GM19328 (cell line): ENCODE results near the gene NOBOX.
A peak's percentile ranks its signal among the peaks of the same experiment; 100 is the strongest.
"Not testable (repeated sequence)": the region's sequence is repeated elsewhere in the genome, so short reads cannot be mapped to it uniquely, and the experiment has no call there.

ENCODE experiments used
- ATAC-seq: cut with Tn5 transposase; IDR thresholded peaks from one replicate; pipeline ENCODE4 v1.9.1; 2021; ENCODE audit warnings: mild to moderate bottlenecking, moderate library complexity; ENCODE audit not compliant: unreplicated experiment

Gene NOBOX

GRCh38 chr7:144403649-144404061 lies at the start of gene NOBOX:
Gene NOBOX (minus strand): TSS chr7:144403693.
- ATAC-seq, result no peak

DNA sequence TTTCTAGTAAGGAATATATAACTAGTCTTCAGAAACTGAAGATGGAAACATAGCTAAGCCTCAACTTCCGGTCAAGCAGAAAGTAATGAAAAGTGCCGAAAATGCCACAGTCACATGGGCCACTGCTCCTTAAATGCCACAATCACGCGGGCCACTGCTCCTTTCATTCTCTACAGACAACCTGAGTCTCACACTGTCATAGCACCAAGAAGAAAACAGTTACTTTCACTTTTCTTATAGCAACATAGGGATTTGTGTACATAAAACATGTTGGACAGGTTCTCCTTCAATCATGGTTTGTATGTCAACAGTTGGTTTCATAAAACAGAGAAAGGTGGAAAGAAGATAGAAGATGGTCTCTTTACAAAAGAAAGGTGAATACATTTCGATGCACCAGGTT lies 48.6 kb upstream of the NOBOX start:
- no peak for ATAC-seq

DNA sequence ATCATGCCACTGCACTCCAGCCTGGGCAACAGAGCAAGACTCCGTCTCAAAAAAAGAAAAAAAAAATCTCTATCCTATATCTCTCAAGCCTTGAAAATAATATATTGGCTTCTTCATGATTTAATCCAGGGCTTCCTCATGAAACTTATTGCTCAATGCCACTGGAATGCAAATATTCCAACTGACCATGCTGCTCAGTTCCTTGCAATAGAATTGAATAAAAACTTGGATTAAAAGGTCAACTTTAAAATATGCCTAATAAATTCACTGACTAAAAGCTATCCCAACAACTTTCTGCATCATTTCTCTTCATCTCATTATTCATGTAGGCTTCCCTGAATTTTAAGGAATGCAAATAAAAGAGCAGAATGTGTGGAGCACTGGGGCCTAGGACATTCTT lies 42.1 kb upstream of the NOBOX start:
- ATAC-seq, result no peak

DNA sequence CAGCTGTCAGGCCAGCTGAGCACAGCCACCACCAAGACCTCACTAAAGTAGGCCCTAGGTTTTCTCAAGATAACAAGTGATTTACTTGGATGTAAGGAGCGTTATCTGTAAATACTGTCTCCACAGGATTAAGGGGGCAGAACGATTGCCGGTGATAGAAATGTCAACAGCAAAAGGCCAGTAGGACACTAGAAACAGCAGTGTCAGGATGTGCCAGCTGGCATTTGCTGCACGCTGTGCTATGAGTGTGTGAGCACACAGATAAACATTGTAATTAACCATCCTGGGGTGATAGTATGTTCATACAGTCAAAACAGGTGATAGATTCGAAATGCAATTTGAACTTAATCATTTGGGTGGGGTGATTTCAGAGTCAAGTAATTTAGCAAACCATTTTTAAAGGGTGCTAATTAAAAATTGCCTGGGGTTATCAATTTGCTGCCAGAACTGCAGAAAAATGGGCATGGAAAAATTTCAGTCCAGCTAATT lies 36.3 kb upstream of the NOBOX start:
- ATAC-seq, result no peak

- ATAC-seq, result no peak
Observed at GRCh38 chr7:144438759-144439158, 35.3 kb upstream of the NOBOX start.

- peak; percentile 60 for ATAC-seq
Observed at GRCh38 chr7:144437370-144438191, 34.1 kb upstream of the NOBOX start.

- no peak for ATAC-seq
Observed at GRCh38 chr7:144436500-144436899, 33.0 kb upstream of the NOBOX start.

DNA sequence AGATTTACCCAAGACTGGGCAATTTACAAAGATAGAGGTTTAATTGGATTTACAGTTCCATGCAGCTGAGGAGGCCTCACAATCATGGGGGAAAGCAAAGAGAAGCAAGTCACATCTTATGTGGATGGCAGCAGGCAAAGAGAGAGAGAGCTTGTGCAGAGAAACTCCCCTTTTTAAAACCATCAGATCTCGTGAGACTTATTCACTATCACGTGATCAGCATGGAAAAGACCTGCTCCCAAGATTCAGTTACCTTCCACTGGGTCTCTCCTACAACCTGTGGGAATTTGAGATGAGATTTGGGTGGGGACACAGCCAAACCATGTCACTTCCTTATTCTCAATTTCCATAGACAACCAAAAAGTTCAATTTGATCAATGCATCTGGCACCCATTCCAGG lies 24.9 kb upstream of the NOBOX start:
- ATAC-seq, result no peak

DNA sequence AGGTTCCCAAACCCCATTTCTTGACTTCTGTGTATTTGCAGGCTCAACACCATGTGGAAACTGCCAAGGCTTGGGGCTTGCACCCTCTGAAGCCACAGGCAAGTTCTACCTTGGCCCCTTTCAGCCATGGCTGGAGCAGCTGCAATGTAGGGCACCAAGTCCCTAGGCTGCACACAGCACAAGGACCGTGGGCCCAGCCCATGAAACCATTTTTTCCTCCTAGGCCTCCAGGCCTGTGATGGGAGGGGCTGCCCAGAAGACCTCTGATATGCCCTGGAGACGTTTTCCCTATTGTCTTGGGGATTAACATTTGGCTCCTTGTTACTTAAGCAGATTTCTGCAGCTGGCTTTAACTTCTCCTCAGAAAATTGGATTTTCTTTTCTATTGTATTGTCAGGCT lies 24.0 kb upstream of the NOBOX start:
- not testable (repeated sequence) for ATAC-seq

DNA sequence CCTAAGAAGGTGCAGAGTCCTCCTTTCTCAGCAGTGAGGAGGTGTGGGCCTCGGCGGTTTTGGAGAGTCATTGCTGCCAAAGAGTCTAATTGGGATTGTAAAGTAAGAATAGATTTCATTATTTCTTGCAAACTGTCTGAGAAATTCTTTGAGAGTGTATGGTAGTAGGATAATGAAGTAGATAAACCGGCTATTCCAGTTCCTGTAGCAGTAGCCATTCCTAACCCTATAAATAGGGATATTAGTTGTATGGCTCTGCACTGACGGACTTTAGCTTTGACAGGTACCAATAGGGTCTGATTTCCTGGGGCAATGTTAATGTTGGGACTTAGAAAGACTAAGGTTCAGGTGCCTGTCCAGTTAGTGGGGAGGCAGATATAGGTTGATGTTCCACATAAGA lies 15.4 kb upstream of the NOBOX start:
- ATAC-seq, result not testable (repeated sequence)

DNA sequence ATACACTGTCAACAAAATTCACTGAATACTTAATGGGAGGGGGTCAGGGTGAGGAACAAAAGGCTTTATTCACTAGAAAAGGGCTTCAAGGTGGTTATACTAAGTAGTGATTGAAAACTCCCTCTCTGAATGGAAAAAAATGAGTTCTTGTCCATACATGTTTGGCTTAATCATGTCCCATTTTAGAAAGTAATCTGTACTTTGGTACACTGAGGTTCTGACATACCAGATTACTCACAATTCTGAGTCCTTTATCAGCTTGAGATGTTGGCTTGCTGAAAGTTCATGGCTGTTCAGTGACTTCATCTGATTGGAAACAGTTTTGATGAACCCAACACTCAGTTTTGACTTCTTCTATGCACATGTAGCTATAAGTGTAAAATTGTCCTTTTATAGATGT lies 12.8 kb upstream of the NOBOX start:
- ATAC-seq, result no peak

DNA sequence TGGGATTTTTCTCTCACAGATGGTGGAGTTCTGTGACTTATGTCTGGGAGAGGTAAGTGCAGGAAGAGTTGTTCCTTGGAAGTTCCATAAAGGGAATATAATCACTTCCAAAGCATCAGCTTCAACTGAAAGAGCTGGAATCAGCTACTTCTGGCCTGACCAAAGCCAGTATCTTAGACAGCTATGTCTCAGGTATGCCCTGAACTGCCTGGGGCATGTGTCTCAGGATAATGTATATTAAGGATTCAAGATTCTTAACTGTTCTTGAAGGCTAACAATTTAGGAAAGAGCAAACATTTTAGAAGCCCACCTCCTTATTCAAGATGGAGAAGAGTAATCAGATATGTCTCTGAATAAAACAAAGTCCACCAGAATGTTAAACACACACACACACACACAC lies 12.4 kb upstream of the NOBOX start:
- no peak for ATAC-seq

DNA sequence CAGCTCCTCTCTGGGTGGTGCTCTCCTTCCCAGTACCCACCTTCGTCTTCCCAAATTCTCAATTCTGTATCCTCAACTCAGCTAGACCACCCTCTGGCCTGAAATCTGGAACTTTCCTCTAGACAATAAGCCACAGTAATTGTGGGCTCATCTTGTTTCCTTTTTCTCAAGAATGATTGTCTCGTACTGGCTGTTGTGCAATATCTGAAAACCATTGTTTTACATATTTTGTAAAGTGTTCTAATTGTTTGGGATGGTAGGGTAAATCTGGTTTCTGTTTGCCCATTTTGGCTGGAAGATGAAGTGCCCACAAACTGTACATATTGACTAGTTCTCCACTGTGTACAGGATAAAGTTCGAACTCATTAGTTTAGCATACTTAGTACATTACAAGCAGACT lies 11.3 kb upstream of the NOBOX start:
- ATAC-seq, result no peak

DNA sequence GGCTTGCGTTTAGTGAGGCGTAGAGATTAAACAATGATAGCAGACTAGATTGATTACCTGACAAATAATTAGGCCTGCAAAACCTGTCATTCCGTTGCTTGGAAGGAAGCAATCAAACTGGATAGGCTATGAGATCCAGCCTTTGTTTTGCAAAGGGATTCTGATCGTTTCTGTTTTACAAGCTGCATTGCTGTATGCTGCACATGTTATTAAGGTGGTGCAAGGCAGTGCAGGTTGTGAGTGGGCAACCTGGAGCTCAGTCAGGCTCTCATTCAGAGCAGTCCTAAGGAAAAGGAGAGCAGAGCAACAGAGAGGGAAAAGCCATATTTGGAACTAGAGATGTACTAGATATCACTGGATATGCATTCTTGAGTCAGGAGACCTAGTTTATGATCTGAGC lies 6.9 kb upstream of the NOBOX start:
- ATAC-seq, result no peak

DNA sequence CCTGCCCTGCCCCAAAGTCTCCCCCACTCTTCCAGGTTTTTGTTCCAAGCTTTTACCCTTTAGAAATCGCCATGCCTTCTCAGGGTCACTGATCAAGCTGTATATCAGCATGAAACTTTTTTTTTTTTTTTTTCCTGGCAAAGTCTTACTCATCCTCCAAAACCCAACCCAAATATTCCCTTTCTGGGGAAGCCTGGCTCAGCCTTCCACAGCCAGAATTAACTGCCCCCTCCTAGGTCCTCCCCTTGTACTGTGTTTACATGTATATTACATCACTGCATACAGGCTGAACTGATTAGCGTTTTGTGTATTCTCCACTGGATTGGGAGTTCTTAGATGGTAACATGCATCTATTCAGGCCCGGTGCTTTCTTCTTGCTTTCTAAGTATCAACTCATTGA lies 4.6 kb upstream of the NOBOX start:
- no peak for ATAC-seq

DNA sequence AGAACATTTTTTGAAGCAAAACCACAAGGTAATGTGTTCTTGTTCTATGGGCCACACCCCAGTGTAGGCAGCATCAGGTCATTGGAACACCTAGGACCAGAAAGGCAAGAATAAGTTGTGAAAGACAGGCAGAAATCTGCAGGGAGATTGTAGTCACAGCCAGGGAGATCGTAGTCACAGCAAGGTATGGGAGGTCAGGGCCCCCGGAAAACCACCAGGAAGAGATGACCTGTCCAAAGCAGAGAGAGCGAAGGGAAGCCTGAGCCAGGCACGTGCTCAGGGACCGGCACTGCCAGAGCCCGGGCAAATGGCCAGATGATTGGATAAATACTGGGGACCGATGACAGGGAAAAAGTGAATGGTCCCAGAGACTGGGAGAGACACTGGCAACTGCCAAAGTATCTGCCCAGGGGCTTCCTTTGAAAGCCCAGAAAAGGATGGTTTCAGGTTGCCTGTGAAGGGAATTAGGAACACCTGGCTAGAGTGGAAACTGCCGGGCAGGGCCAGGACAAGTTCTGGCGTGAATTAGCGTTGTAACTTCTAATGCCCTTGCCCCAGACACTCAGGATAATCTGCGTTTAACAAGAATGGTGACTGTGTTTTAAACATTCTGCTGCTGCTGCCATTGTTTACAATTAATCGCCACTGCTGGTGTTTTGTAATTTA lies 3.9 kb upstream of the NOBOX start:
- ATAC-seq, result no peak

- no peak for ATAC-seq
Observed at GRCh38 chr7:144404946-144405345, 1.5 kb upstream of the NOBOX start.

GRCh38 chr7:144403102-144403501 lies 391 bp downstream of the NOBOX start:
- no peak for ATAC-seq

DNA sequence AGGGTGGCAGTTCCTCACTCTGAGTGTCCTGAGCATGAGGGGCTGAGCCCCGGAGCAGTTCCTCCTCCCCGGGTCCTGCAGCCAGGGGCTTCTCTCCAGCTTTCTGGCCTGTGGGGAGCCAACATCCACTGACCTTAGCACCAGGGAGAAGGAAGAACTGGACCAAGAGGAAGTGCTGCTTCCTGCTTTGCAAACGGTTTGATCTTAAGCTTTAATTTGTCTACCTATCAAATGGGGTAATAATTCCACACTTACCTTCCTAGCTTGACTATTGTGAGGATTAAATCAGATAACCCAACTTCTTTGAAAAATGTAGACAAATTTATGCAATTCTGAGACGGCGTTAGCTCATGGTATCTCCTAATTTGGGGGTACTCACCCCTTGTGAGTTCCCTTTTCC lies 2.0 kb downstream of the NOBOX start:
- no peak for ATAC-seq

GRCh38 chr7:144399946-144400345 lies 3.5 kb downstream of the NOBOX start:
- no peak for ATAC-seq

- no peak for ATAC-seq
Observed at GRCh38 chr7:144398911-144399310, 4.6 kb downstream of the NOBOX start.

DNA sequence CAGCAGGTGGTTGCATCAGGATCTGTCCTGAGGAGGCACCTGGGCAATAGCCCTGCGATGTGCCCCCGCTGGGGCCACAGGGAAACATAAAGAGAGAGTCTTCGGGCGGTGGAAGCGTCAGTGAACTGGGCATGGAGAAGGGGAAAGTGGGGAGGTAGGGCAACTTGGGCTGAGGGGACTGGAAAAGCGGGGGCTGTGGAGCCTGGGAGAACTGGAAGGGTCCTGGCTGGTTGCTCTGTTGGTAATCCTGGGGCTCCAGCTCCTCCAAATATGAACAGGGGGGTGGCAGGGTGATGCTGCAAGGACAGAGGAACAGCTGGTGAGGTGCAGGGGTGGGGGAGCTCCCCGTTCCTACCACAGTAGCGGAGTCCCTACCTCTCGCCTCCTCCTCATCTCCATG lies 5.2 kb downstream of the NOBOX start:
- no peak for ATAC-seq
